Cardiac muscle cell (in vitro differentiated cells and primary cell): ENCODE results near the gene GOLGB1. TPM values are rescaled to one million over a fixed set of nuclear protein-coding genes. Genes with fewer than 3 reads are reported as not detected.

ENCODE experiments used
- DNase-seq, 2 donors: peaks; one replicate each; pipeline versions ENCODE4 v3.0.0 to v3.0.0-alpha.2; 2010 to 2017; ENCODE audit warnings: low read depth in 1 of 2, low spot score in 1 of 2
- H3K27ac ChIP-seq: fragments of 200-600 bp; sonication (generic); 2 replicates; pipeline ENCODE4 v1.5.1; 2016
- H3K27me3 ChIP-seq: fragments of 200-600 bp; sonication (generic); 2 replicates; pipeline ENCODE4 v1.6.0; 2016; ENCODE audit warnings: control low read depth
- H3K36me3 ChIP-seq: fragments of 200-600 bp; sonication (generic); 2 replicates; pipeline ENCODE4 v1.5.1; 2016; ENCODE audit warnings: control low read depth
- H3K4me1 ChIP-seq: fragments of 200-600 bp; sonication (generic); 2 replicates; pipeline ENCODE4 v1.8.1; 2017; ENCODE audit warnings: low read depth, mild to moderate bottlenecking, mixed run types
- H3K4me3 ChIP-seq: fragments of 200-600 bp; sonication (generic); 2 replicates; pipeline ENCODE4 v1.5.1; 2016; ENCODE audit warnings: mild to moderate bottlenecking
- H3K9me3 ChIP-seq: fragments of 200-600 bp; sonication (generic); 2 replicates; pipeline ENCODE4 v1.5.1; 2017; ENCODE audit warnings: low read depth, mild to moderate bottlenecking, control low read depth
- polyA plus RNA-seq: library from polyadenylated mRNA; unstranded; fragments of >200 nt; fragmentation: Nextera tagmentation; extraction: Ambion mirVana; gene quantifications from 2 replicates; pipeline ENCODE4 v1.2.1, GENCODE V29; 2016
- total RNA-seq: library from RNA; depleted of rRNA; stranded (reverse); fragments of >200 nt; gene quantifications from 2 replicates; pipeline ENCODE4 v1.2.3, GENCODE V29; 2016
- TF ChIP-seq, protein P1 (sequence below): IDR thresholded peaks from 2 replicates; pipeline ENCODE4 v1.5.1; 2012; ENCODE audit warnings: low read depth, mild to moderate bottlenecking, low read length

Gene GOLGB1, protein sequence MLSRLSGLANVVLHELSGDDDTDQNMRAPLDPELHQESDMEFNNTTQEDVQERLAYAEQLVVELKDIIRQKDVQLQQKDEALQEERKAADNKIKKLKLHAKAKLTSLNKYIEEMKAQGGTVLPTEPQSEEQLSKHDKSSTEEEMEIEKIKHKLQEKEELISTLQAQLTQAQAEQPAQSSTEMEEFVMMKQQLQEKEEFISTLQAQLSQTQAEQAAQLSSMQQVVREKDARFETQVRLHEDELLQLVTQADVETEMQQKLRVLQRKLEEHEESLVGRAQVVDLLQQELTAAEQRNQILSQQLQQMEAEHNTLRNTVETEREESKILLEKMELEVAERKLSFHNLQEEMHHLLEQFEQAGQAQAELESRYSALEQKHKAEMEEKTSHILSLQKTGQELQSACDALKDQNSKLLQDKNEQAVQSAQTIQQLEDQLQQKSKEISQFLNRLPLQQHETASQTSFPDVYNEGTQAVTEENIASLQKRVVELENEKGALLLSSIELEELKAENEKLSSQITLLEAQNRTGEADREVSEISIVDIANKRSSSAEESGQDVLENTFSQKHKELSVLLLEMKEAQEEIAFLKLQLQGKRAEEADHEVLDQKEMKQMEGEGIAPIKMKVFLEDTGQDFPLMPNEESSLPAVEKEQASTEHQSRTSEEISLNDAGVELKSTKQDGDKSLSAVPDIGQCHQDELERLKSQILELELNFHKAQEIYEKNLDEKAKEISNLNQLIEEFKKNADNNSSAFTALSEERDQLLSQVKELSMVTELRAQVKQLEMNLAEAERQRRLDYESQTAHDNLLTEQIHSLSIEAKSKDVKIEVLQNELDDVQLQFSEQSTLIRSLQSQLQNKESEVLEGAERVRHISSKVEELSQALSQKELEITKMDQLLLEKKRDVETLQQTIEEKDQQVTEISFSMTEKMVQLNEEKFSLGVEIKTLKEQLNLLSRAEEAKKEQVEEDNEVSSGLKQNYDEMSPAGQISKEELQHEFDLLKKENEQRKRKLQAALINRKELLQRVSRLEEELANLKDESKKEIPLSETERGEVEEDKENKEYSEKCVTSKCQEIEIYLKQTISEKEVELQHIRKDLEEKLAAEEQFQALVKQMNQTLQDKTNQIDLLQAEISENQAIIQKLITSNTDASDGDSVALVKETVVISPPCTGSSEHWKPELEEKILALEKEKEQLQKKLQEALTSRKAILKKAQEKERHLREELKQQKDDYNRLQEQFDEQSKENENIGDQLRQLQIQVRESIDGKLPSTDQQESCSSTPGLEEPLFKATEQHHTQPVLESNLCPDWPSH (N-terminal part only)
- total RNA-seq (23.2 and 46.1 TPM in 2 replicates), polyA plus RNA-seq (48.8 and 57.2 TPM in 2 replicates)

DNA sequence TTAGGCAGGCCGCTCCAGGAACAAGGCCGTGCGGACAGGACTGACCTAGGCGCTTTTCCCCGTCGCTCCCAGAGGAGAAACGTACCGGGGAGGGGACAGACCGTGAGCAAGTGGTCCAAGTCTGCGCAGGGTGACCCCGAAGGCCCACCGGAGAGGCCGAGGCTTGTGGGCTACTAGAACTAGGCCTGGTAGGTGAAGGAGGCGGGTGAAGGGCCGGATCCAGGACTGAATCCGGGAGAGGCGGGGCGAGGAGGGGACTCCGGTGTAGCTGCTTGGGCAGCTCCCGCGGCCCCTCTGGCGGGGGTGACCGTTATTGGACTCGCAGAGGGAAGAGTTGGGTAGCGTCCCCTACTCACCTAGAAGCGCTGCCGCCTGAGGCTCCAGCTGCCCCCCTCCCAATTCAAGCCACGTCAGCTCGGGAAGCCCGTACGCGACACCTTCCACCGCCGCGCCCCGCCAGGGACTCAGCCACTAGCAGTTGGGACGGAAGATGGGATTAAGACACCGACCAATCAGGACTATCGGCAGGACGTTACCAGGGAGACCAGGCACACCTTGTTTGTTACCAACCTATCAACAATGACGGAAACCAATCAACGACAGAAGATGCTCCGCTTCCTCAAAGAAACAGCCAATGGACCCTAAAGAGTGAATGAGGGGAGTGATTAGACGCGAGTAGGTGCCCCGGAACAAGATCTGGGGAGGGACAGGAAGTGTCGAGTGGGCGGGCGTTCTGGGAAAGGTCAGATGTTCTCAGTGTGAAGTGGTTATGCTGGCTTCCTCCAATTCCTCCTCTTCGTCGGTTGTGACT, at the start of gene GOLGB1:
TSS of gene GOLGB1 (minus strand) at position 466 of the 811 bp plus-strand sequence. CDS start 18,770 bp downstream, outside the sequence.
- peaks cover 12% of the 10 kb centered on the region for H3K4me1 ChIP-seq
- TF ChIP-seq, protein P1, sequence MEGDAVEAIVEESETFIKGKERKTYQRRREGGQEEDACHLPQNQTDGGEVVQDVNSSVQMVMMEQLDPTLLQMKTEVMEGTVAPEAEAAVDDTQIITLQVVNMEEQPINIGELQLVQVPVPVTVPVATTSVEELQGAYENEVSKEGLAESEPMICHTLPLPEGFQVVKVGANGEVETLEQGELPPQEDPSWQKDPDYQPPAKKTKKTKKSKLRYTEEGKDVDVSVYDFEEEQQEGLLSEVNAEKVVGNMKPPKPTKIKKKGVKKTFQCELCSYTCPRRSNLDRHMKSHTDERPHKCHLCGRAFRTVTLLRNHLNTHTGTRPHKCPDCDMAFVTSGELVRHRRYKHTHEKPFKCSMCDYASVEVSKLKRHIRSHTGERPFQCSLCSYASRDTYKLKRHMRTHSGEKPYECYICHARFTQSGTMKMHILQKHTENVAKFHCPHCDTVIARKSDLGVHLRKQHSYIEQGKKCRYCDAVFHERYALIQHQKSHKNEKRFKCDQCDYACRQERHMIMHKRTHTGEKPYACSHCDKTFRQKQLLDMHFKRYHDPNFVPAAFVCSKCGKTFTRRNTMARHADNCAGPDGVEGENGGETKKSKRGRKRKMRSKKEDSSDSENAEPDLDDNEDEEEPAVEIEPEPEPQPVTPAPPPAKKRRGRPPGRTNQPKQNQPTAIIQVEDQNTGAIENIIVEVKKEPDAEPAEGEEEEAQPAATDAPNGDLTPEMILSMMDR: no peak
- H3K27me3 ChIP-seq: no peaks in the 10 kb centered on the region

DNA sequence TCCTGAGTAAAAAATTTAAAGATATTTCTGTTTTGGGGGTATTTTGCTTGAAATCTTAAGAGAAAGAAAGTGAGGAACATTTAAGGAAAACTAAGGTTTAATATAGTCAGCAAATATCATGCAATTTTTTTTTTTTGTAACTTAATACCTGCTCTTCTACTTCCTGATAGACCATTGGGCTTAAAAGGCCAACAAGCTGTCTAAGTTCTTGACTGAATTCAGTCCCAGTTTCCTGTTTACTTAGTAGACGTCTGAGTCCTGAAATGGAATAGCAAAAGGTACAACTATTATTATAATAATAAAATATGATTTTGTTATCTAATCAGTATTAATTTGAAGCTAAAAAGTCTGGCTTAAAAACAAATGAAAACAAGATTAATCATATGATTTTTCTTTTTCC, 47.4 kb upstream of the GOLGB1 start:
- Histone ChIP-seq H3K27ac (no peak overlapping the region), H3K4me3 (no peak overlapping the region), H3K4me1 (peaks cover 10% of the 10 kb centered on the region), H3K36me3 (peaks cover 3% of the 10 kb centered on the region), H3K9me3 (no peaks in the 10 kb centered on the region), H3K27me3 (no peaks in the 10 kb centered on the region)
- TF ChIP-seq, protein P1: no peak
- DNase-seq: no peak

More for the DNA sequence above, at the start of gene GOLGB1:
- H3K36me3 ChIP-seq: no peaks in the 10 kb centered on the region
- H3K4me3 ChIP-seq: peak within 1 kb of the TSS; percentile 81
- no peaks in the 10 kb centered on the region for H3K9me3 ChIP-seq
- peak within 1 kb of the TSS; percentile 97 for H3K27ac ChIP-seq
- DNase-seq: peak; percentile 99 to 100

DNA sequence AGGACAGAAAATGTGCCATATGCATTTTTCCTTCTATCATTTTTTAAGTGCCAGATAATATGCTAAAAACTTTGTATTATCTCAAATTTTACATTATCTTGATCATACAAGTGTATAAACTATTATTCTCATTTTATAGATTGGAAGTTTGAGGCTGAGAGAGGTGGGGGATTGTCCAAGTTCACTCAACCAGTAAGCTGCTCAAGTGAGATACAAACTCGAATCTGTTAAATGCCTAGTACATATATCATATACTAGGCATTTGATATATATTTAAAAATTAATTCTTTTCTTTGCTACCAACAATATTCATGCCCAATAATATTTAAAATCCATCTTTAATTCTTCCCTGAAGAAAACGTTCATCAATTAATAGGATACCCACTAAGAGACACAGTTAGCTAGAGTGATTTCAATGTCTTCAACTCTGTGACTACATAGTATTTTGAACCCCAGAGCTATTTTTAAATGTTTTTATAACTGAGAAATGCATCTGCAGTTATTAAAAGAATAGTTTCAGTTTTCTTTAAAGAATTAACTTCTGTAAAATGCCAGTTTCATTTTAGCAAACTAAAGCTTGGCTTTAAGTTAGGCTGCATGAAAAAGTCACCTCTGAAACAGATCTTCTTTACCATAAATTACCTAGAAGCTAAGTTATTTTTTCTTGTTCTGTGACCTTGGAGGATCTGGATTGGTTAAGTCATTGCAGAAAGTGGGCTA, 44.9 kb upstream of the GOLGB1 start:
- DNase-seq: no peak
- TF ChIP-seq, protein P1: no peak
- H3K9me3 ChIP-seq: no peaks in the 10 kb centered on the region
- H3K27me3 ChIP-seq: no peaks in the 10 kb centered on the region
- H3K27ac ChIP-seq: no peak overlapping the region
- peaks cover 10% of the 10 kb centered on the region for H3K36me3 ChIP-seq
- H3K4me3 ChIP-seq: no peak overlapping the region
- H3K4me1 ChIP-seq: peaks cover 10% of the 10 kb centered on the region

DNA sequence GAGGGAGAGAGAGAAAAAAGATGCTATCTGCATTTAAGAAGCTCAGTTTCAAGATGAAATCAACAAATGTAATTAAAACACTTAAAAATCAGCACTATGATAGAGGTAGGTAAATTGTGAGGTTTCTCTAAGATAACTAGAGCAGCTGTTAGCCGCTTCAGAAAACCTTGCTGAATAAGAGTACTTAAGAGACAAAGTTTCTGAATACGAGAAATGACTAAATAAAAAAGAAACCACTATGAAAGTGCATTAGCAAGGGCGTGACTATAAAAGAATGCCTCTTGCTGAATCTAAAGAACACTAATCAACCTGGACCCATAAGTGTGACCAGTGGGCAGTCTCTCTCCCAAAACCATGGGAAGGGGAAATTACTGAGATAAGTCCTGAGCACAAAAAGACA, 43.5 kb upstream of the GOLGB1 start:
- DNase-seq: no peak
- peaks cover 21% of the 10 kb centered on the region for H3K36me3 ChIP-seq
- no peak overlapping the region for H3K27ac ChIP-seq
- H3K27me3 ChIP-seq: no peaks in the 10 kb centered on the region
- TF ChIP-seq, protein P1: no peak
- no peak overlapping the region for H3K4me3 ChIP-seq
- no peaks in the 10 kb centered on the region for H3K9me3 ChIP-seq
- H3K4me1 ChIP-seq: peaks cover 10% of the 10 kb centered on the region
